Raji (cell line): ENCODE data around the gene EIF3I.

ENCODE experiments used
- POLR2A ChIP-seq: IDR thresholded peaks from 2 replicates; pipeline ENCODE4 v1.6.1; 2011; ENCODE audit warnings: low read depth, low read length, control low read depth; ENCODE audit not compliant: insufficient read depth

The EIF3I gene

GRCh38 chr1:32221980-32222755 is at the start of gene EIF3I, which contains the start of gene TMEM234:
Gene EIF3I, plus strand, starts transcription at chr1:32222407. Its CDS starts 35 bp downstream, at chr1:32222442.
Gene TMEM234, minus strand, starts transcription at chr1:32222353. Its CDS starts 31 bp downstream, at chr1:32222322.
- peak; percentile 93 for TF ChIP-seq POLR2A

- TF ChIP-seq POLR2A = no peak
Observed at GRCh38 chr1:32172621-32173245, 49.5 kb upstream of the EIF3I start.

GRCh38 chr1:32178380-32179192 is 43.6 kb upstream of the EIF3I start:
- no peak for TF ChIP-seq POLR2A

- TF ChIP-seq POLR2A = no peak
Observed at GRCh38 chr1:32179193-32179442, 43.1 kb upstream of the EIF3I start.

- peak; percentile 89 for TF ChIP-seq POLR2A
Observed at GRCh38 chr1:32179443-32180185, 42.6 kb upstream of the EIF3I start, which contains the start of gene TXLNA. Gene TXLNA, plus strand, starts transcription at chr1:32179675. Its CDS starts 671 bp downstream, at chr1:32180346.

GRCh38 chr1:32180186-32181060 is 41.8 kb upstream of the EIF3I start:
- no peak for TF ChIP-seq POLR2A

- TF ChIP-seq POLR2A = no peak
Observed at GRCh38 chr1:32181065-32181464, 41.1 kb upstream of the EIF3I start.

- TF ChIP-seq POLR2A = no peak
Observed at GRCh38 chr1:32181563-32181962, 40.6 kb upstream of the EIF3I start.

GRCh38 chr1:32182060-32182459 is 40.1 kb upstream of the EIF3I start:
- TF ChIP-seq POLR2A = no peak

GRCh38 chr1:32184650-32185049 is 37.6 kb upstream of the EIF3I start:
- TF ChIP-seq POLR2A = no peak

- TF ChIP-seq POLR2A = no peak
Observed at GRCh38 chr1:32186077-32186476, 36.1 kb upstream of the EIF3I start.

- TF ChIP-seq POLR2A = no peak
Observed at GRCh38 chr1:32186491-32186890, 35.7 kb upstream of the EIF3I start.

GRCh38 chr1:32187850-32188249 is 34.4 kb upstream of the EIF3I start:
- no peak for TF ChIP-seq POLR2A
